COR-L47 (cell line): ENCODE measurements around the gene AUTS2.

Experiments used
- DNase-seq: peaks from one replicate; lab custom pipeline; 2025; lab: John Stamatoyannopoulos, UW

Gene AUTS2

DNA sequence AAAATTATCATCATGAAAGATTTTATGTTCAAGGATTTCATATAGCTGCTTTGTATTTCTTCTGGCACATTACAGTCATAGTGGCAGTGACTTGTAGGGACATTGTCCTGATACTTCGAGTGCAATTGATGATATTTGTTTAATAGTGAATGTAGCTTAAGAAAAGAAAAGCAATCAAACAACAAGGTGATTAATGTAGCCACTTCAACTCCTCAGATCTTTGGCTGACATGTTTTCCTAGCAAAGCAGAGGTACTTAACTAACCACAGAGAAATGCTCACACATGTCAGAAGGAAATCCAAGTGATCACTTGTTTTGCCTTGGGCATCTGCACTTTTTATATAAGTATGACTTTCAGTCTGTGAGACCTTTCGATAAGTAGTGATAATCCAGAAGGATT lies 470.3 kb downstream of the AUTS2 start:
- no peak for DNase-seq

DNA sequence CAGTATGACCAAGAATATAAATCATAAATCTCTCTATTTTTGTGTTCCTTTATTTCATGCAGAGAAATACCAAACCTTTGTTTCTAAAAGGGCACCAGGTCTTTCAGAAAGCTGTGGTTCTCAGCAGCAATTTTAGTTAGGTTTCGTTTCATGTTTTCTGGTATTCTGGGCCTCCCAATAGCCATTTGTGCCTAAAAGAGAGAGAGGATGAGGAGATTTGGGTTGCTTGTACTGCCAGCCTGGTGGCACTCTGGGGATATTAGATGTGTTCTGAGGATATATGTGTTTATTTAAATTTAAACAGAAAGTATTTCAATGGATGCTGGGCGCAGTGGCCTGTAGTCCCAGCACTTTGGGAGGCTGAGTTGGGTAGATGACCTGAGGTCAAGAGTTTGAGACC lies 471.7 kb downstream of the AUTS2 start:
- no peak for DNase-seq

DNA sequence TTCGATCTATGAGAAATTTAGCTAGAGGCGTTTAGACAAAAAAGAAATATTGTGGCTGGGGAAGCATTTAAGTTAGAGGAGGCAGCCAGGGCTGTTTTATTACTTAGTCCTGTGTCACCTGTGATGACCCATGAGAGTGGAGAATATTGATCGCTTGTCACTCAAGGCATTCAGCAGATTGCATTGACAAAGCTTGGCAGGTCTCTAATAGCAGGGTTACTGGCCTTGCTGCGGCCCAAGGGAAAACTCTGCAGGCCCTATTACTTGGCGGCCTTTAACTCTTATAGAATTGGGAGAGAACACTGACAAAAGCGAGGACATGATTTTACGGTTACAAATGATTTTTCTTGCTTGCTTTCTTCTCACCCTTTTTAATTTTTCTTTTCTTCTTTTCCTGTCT lies 473.5 kb downstream of the AUTS2 start:
- no peak for DNase-seq

- no peak for DNase-seq
Measured at GRCh38 chr7:70072220-70072619, 473.9 kb downstream of the AUTS2 start.

DNA sequence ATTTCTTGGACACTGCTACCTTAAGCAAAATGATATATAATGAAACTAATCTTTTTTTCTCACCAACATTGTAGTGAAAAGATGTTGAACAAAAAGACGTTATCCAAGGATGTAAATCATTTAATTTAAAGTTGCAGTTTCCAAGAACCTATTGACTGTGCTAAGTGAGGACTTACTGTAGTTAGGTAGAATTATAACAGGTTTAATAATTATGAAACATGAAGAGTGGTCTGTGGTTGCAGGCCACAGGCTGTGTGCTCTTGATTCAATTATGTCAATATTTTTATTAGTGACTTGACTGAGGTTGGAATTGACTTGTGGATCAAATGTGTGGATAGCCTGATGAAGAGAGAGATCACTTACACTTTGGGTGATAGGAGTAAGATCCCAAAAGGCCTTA lies 478.1 kb downstream of the AUTS2 start:
- DNase-seq = no peak

GRCh38 chr7:70082099-70082611 lies 483.9 kb downstream of the AUTS2 start:
- DNase-seq = no peak

GRCh38 chr7:70091362-70091761 lies 493.1 kb downstream of the AUTS2 start:
- DNase-seq = no peak

GRCh38 chr7:70092314-70093204 lies 494.3 kb downstream of the AUTS2 start:
- peak; percentile 67 for DNase-seq

DNA sequence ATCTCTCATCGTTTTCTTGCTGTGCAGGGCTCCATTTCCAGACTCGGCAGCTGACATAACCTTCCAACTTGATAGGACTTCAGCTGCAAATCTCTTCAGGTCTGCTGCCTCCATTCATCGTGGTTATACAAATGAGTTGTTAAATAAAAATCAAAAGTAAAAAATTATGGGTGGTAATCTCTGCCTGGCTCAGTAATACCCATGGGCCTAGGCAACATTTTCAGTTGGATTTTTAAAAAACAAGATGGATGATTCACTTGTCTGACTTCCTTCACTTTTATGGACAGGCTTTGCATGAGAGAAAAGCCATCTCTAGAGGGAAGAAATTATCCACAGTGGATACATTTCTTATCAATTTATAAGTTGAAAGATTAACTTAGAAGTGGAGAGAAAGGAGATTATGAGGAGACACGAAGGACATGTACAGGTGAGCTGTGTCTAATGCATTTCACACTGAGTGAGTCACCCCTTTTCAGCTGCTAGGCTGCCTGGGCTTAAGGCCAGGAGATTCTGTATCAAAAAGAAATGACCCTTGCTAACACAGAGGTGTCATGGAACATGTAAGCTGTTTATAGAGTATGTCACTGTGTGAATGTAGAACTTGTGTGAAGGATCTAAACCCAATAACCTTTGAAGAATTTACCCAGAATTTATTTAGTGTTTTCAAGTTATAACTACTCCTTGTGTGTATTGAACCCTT lies 495.1 kb downstream of the AUTS2 start:
- DNase-seq = peak; percentile 19

- DNase-seq = no peak
Measured at GRCh38 chr7:70094831-70095230, 496.6 kb downstream of the AUTS2 start.

DNA sequence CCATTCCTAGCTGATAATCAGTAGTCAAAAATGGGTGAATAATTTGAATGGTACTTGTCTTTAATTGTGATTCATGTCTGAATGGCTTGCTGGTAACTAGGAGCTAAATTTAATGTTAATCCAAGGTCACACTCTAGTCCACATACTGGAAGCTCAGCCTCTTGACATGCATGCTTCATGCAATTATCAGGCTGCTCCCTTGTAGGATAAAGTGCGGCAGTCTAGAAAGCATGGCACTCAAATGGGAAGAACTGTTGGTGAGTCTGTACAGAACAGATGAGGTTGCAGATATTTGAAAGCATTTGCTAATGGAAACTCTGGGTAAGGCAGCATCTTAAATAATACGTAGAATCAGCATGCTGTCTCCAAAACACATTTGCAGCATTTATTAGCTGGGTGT lies 499.4 kb downstream of the AUTS2 start:
- DNase-seq = no peak

- peak; percentile 50 for DNase-seq
Measured at GRCh38 chr7:70098133-70098561, 499.9 kb downstream of the AUTS2 start.

DNA sequence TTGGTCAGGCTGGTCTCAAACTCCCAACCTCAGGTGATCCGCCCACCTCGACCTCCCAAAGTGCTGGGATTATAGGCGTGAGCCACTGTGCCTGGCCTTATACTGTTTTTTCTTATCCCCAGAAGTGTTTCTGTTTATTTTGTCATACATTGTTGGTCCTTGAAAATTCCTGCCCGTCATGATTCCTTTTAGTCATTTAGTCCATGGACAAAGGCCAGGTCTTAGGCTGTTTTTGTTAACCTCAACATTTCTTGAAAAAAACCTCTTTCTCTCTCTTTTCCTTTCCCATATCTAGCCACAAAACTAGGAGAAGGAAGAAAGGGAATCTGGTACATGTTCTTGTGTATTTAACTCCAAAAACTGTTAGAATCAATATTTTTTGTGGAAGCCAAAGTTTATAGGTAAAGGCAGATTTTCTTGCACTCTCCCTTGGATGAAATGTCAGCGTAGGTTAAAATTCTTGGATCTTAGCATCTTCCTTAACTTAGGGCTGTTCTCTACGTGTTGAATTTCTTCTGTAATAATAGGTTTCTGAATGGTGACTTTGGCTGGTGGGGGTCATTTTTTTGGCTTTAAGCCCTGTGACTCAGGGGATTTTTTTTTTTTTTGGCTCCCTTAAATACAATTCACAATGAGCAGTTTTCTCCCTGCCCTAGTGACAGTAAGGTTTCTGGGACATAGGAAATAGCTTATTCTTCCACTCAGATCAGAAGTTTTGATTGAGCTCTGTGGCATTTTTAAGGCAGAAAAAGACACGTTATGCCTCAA lies 500.8 kb downstream of the AUTS2 start:
- DNase-seq = peak; percentile 6

GRCh38 chr7:70104243-70104642 lies 506.0 kb downstream of the AUTS2 start:
- DNase-seq = no peak

- DNase-seq = no peak
Measured at GRCh38 chr7:70113078-70113477, 514.8 kb downstream of the AUTS2 start.

- no peak for DNase-seq
Measured at GRCh38 chr7:70113536-70113935, 515.3 kb downstream of the AUTS2 start.

- DNase-seq = no peak
Measured at GRCh38 chr7:70114806-70115205, 516.5 kb downstream of the AUTS2 start.

GRCh38 chr7:70116244-70116643 lies 518.0 kb downstream of the AUTS2 start:
- no peak for DNase-seq

GRCh38 chr7:70116867-70117266 lies 518.6 kb downstream of the AUTS2 start:
- DNase-seq = no peak

GRCh38 chr7:70120851-70121250 lies 522.6 kb downstream of the AUTS2 start:
- no peak for DNase-seq

DNA sequence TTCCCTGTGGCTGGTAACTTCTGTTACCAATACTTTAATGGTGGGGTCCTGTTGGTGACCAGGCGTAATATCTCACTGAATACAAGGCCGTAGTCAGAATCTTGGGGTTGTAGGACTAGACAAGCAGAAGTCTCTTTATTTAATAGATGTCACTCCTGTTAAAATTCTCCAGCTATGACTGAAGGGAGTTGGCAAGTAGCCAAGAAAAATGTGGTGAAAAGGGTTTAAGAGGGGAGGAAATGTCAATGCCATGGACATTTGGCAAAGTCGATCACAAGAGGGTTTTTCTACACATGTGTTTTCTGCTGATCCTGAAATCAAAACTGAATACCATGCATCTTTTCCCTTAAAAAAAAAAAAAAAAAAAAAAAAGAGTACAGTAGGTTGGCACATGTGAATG lies 533.5 kb downstream of the AUTS2 start:
- peak; percentile 28 for DNase-seq

- DNase-seq = peak; percentile 67
Measured at GRCh38 chr7:70132226-70132851, 534.1 kb downstream of the AUTS2 start.
